ENCODE results near the gene SEC31A. TPM values are rescaled to one million over a fixed set of nuclear protein-coding genes. Genes with fewer than 3 reads are reported as not detected.

Gene SEC31A
- polyA plus RNA-seq, 1 of the 3 experiments (the other 2 are of a cell fraction) = 147 TPM

- peaks cover 18 to 24% of the 10 kb centered on the region in 2 experiments for H3K36me3 ChIP-seq (replicated peaks in 1 of 2; ENCODE audit: control insufficient read depth in 1 of 2, insufficient read depth in 2 of 2, low read length in 1 of 2)
- H3K9me3 ChIP-seq = no peaks in the 10 kb centered on the region
- H3K27me3 ChIP-seq (ENCODE audit: insufficient read depth) = no peaks in the 10 kb centered on the region
- H3K4me2 ChIP-seq = no peak overlapping the region
- no peak overlapping the region for H3K4me3 ChIP-seq (ENCODE audit: low read depth in 2 of 2, low read length in 1 of 2)
- H3K4me1 ChIP-seq (ENCODE audit: control insufficient read depth in 1 of 2, insufficient read depth in 2 of 2, low read depth in 1 of 2, low read length in 1 of 2) = peaks cover 0 to 2% of the 10 kb centered on the region in 2 experiments; a peak in 2 of 4 replicates
- H3K79me2 ChIP-seq (ENCODE audit: insufficient read depth) = peaks cover 25% of the 10 kb centered on the region
- TF ChIP-seq IRF3 (IDR thresholded peaks at IDR 0.05; ENCODE audit: low read depth, low read length) = no peak
- no peak for TF ChIP-seq RAD21 (IDR thresholded peaks at IDR 0.05; ENCODE audit: low read length)
- TF ChIP-seq REST (IDR thresholded peaks at IDR 0.05; ENCODE audit: low read depth, low read length) = no peak
- no peak for TF ChIP-seq FOXJ3 (CRISPR knock-in tag; IDR thresholded peaks at IDR 0.05)
- TF ChIP-seq EZH2phosphoT487 (IDR thresholded peaks at IDR 0.05; ENCODE audit: borderline replicate concordance, low read depth) = no peak
- TF ChIP-seq RCOR1 (IDR thresholded peaks at IDR 0.05; ENCODE audit: low read length) = no peak
- no peak for TF ChIP-seq EP300 (IDR thresholded peaks at IDR 0.05; ENCODE audit: borderline replicate concordance in 1 of 2, low read depth in 1 of 2, low read length in 1 of 2)
- TF ChIP-seq MXI1 (IDR thresholded peaks at IDR 0.05; ENCODE audit: low read depth, low read length) = no peak
- TF ChIP-seq SMC3 (IDR thresholded peaks at IDR 0.05; ENCODE audit: low read depth, low read length) = no peak
- no peak for TF ChIP-seq TCF12 (IDR thresholded peaks at IDR 0.05)
- no peak for TF ChIP-seq RFX5 (IDR thresholded peaks at IDR 0.05; ENCODE audit: low read length)
- no peak for TF ChIP-seq NFIC (IDR thresholded peaks at IDR 0.05; ENCODE audit: borderline replicate concordance)
- TF ChIP-seq, protein P1, sequence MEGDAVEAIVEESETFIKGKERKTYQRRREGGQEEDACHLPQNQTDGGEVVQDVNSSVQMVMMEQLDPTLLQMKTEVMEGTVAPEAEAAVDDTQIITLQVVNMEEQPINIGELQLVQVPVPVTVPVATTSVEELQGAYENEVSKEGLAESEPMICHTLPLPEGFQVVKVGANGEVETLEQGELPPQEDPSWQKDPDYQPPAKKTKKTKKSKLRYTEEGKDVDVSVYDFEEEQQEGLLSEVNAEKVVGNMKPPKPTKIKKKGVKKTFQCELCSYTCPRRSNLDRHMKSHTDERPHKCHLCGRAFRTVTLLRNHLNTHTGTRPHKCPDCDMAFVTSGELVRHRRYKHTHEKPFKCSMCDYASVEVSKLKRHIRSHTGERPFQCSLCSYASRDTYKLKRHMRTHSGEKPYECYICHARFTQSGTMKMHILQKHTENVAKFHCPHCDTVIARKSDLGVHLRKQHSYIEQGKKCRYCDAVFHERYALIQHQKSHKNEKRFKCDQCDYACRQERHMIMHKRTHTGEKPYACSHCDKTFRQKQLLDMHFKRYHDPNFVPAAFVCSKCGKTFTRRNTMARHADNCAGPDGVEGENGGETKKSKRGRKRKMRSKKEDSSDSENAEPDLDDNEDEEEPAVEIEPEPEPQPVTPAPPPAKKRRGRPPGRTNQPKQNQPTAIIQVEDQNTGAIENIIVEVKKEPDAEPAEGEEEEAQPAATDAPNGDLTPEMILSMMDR (IDR thresholded peaks at IDR 0.05) = no peak
- TF ChIP-seq USF2 (IDR thresholded peaks at IDR 0.05; ENCODE audit: borderline replicate concordance, low read depth, low read length) = no peak
- no peaks in the 10 kb centered on the region for H3K9me2 ChIP-seq
- WGBS (ENCODE audit: low lambda C conversion rate) = 80% methylated on average over 3 of the region's 3 CpGs
- ChIA-PET CTCF (interaction anchor here (0.9 kb wide), 1 partner anchor 353 kb away, joined by 3 read pairs; no protein-coding TSS in a partner anchor), POLR2A (no interaction called here)
- H2AFZ ChIP-seq (ENCODE audit: low read depth) = no peak overlapping the region
- H3K9ac ChIP-seq = no peak overlapping the region
- peaks cover 19% of the 10 kb centered on the region for H3F3A ChIP-seq (replicated peaks; ENCODE audit: insufficient read depth)
- no peak for DNase-seq
- no peaks in the 10 kb centered on the region for H4K20me1 ChIP-seq (ENCODE audit: insufficient read depth)
- no peak overlapping the region for H3K27ac ChIP-seq (ENCODE audit: low read depth in 2 of 2, low read length in 1 of 2)
These were observed 15.5 kb upstream of the SEC31A start for GRCh38 chr4:82906469-82906868.

All from SK-N-SH (cell line).